H1 (cell line): ENCODE results near the gene MECP2. TPM values are rescaled to one million over a fixed set of nuclear protein-coding genes. Genes with fewer than 3 reads are reported as not detected.

ENCODE experiments used
- CTCF ChIA-PET: fragments of 300-600 bp; sonication (Branson Sonifier 250); formaldehyde crosslinking; loops from one replicate; lab custom pipeline; 2021; ENCODE audit not compliant: partially characterized antibody; lab: Charles Lee
- POLR2A ChIA-PET: fragments of 300-600 bp; sonication (Branson Sonifier 250); formaldehyde crosslinking; loops from one replicate; lab custom pipeline; 2021; ENCODE audit warnings: inconsistent platforms; ENCODE audit not compliant: partially characterized antibody; lab: Charles Lee
- DNase-seq, 2 experiments: peaks; one replicate each; pipeline versions ENCODE4 v3.0.0 to v3.0.0-alpha.2; 2010 to 2022; ENCODE audit warnings: low spot score in 2 of 2, low read depth in 1 of 2, mixed read lengths in 1 of 2
- FAIRE-seq: peaks from 2 replicates; lab custom pipeline; 2011; peaks lifted over from hg19 to GRCh38; lab: Jason Lieb, UNC
- H2AFZ ChIP-seq: 2 replicates; pipeline ENCODE4 v1.8.1; 2012; ENCODE audit warnings: low read length, inconsistent platforms
- H2AK5ac ChIP-seq: 2 replicates; pipeline ENCODE4 v1.6.1; 2013; ENCODE audit warnings: low read depth, low read length
- H2BK120ac ChIP-seq: replicated peaks from 2 replicates; pipeline ENCODE3; 2013; ENCODE audit warnings: low read depth, low read length, inconsistent platforms
- H2BK12ac ChIP-seq: 2 replicates; pipeline ENCODE4 v1.6.1; 2013; ENCODE audit warnings: low read depth, low read length
- H2BK15ac ChIP-seq: 2 replicates; pipeline ENCODE4 v1.6.1; 2013; ENCODE audit warnings: low read length
- H2BK20ac ChIP-seq: 2 replicates; pipeline ENCODE4 v1.6.1; 2013; ENCODE audit warnings: low read length
- H2BK5ac ChIP-seq: 2 replicates; pipeline ENCODE4 v1.6.1; 2013; ENCODE audit warnings: low read depth, low read length
- H3K14ac ChIP-seq: 2 replicates; pipeline ENCODE4 v1.6.1; 2013; ENCODE audit warnings: inconsistent platforms; ENCODE audit not compliant: insufficient read length
- H3K18ac ChIP-seq: 2 replicates; pipeline ENCODE4 v1.6.1; 2013; ENCODE audit warnings: low read length; ENCODE audit errors: extremely low read depth
- H3K23ac ChIP-seq: 2 replicates; pipeline ENCODE4 v1.6.1; 2013; ENCODE audit warnings: inconsistent platforms; ENCODE audit not compliant: insufficient read length
- H3K23me2 ChIP-seq: 2 replicates; pipeline ENCODE4 v1.6.1; 2013; ENCODE audit warnings: low read depth, low read length
- H3K27ac ChIP-seq: 2 replicates; pipeline ENCODE4 v1.6.1; 2011; ENCODE audit warnings: low read depth, low read length, inconsistent platforms
- H3K27me3 ChIP-seq, 4 experiments: replicated peaks in 1 of 4; 1 replicate in 1 of 4; 2 replicates in 3 of 4; pipeline versions ENCODE4 v1.6.1 to v1.8.1; 2011 to 2013; ENCODE audit warnings: low read length in 3 of 4, mild to moderate bottlenecking in 3 of 4, inconsistent platforms in 2 of 4, mixed read lengths in 2 of 4, moderate library complexity in 1 of 4; ENCODE audit not compliant: control insufficient read depth in 3 of 4, insufficient read depth in 3 of 4; ENCODE audit errors: extremely low read depth in 1 of 4
- H3K36me3 ChIP-seq, 4 experiments: 2 replicates each; pipeline versions ENCODE4 v1.6.1 to v1.8.1; 2011 to 2013; ENCODE audit warnings: mild to moderate bottlenecking in 4 of 4, low read length in 3 of 4, moderate library complexity in 2 of 4, control low read depth in 1 of 4, inconsistent platforms in 1 of 4; ENCODE audit not compliant: insufficient read depth in 4 of 4, control insufficient read depth in 2 of 4
- H3K4ac ChIP-seq: replicated peaks from 2 replicates; pipeline ENCODE3; 2013; ENCODE audit warnings: low read length, low read depth, mixed read lengths, inconsistent platforms; ENCODE audit not compliant: insufficient read length
- H3K4me1 ChIP-seq, 4 experiments: replicated peaks in 1 of 4; 1 replicate in 1 of 4; 2 replicates in 3 of 4; pipeline versions ENCODE4 v1.6.1 to v1.8.1; 2011 to 2013; ENCODE audit warnings: low read length in 3 of 4, inconsistent platforms in 2 of 4, mixed read lengths in 1 of 4; ENCODE audit not compliant: insufficient read depth in 4 of 4, control insufficient read depth in 3 of 4
- H3K4me2 ChIP-seq, 2 experiments: 2 replicates each; pipeline versions ENCODE4 v1.6.1 to v1.8.1; 2011 to 2013; ENCODE audit warnings: low read depth in 2 of 2, low read length in 2 of 2, control low read depth in 1 of 2, inconsistent platforms in 1 of 2, mild to moderate bottlenecking in 1 of 2; ENCODE audit not compliant: insufficient read depth in 1 of 2
- H3K4me3 ChIP-seq, 4 experiments: fragments of 200-600, 300-600 bp in 1 of 4; sonication (generic), shearing (Covaris generic), sonication (Bioruptor Twin) in 1 of 4; 2 replicates each; pipeline versions ENCODE4 v1.5.1 to v1.8.1; 2011 to 2016; ENCODE audit warnings: low read length in 4 of 4, low read depth in 3 of 4, control low read depth in 2 of 4, inconsistent platforms in 2 of 4, mild to moderate bottlenecking in 2 of 4, mixed read lengths in 1 of 4, moderate library complexity in 1 of 4; ENCODE audit not compliant: insufficient read depth in 2 of 4; ENCODE audit errors: extremely low read depth in 1 of 4
- H3K56ac ChIP-seq: replicated peaks from 2 replicates; pipeline ENCODE3; 2013; ENCODE audit warnings: low read depth, mild to moderate bottlenecking, mixed read lengths, low read length, inconsistent platforms; ENCODE audit not compliant: insufficient read length
- H3K79me1 ChIP-seq: 2 replicates; pipeline ENCODE4 v1.6.1; 2013; ENCODE audit warnings: low read depth, low read length, control low read depth
- H3K79me2 ChIP-seq, 2 experiments: 2 replicates each; pipeline versions ENCODE4 v1.6.1 to v1.8.1; 2012 to 2013; ENCODE audit warnings: low read length in 2 of 2, mild to moderate bottlenecking in 2 of 2, inconsistent platforms in 1 of 2; ENCODE audit not compliant: insufficient read depth in 2 of 2, control insufficient read depth in 1 of 2
- H3K9ac ChIP-seq, 4 experiments: replicated peaks in 1 of 4; 1 replicate in 1 of 4; 2 replicates in 3 of 4; pipeline versions ENCODE4 v1.6.1 to v1.8.1; 2011 to 2013; ENCODE audit warnings: low read depth in 3 of 4, low read length in 3 of 4, control low read depth in 2 of 4, mild to moderate bottlenecking in 2 of 4, moderate library complexity in 2 of 4, inconsistent platforms in 1 of 4; ENCODE audit errors: extremely low read depth in 1 of 4
- H3K9me3 ChIP-seq, 2 experiments: 2 replicates each; pipeline versions ENCODE4 v1.6.1 to v1.8.1; 2012 to 2013; ENCODE audit warnings: mild to moderate bottlenecking in 2 of 2, moderate library complexity in 2 of 2, control low read depth in 1 of 2, inconsistent platforms in 1 of 2, low read depth in 1 of 2, low read length in 1 of 2, mixed read lengths in 1 of 2; ENCODE audit not compliant: insufficient read depth in 2 of 2
- H4K20me1 ChIP-seq, 2 experiments: replicated peaks in 1 of 2; 2 replicates each; pipeline versions ENCODE3 to v1.8.1; 2011 to 2013; ENCODE audit warnings: inconsistent platforms in 2 of 2, low read length in 2 of 2, mild to moderate bottlenecking in 1 of 2; ENCODE audit not compliant: insufficient read depth in 2 of 2, control insufficient read depth in 1 of 2
- H4K5ac ChIP-seq: 2 replicates; pipeline ENCODE4 v1.6.1; 2013; ENCODE audit warnings: low read length, low read depth, mixed read lengths, inconsistent platforms; ENCODE audit not compliant: insufficient read length
- H4K8ac ChIP-seq: 2 replicates; pipeline ENCODE4 v1.8.0; 2013; ENCODE audit warnings: mild to moderate bottlenecking, moderate library complexity, low read length, inconsistent platforms; ENCODE audit not compliant: insufficient read depth; ENCODE audit errors: extremely low read depth
- H4K91ac ChIP-seq: replicated peaks from 2 replicates; pipeline ENCODE3; 2013; ENCODE audit warnings: low read length, mixed read lengths, inconsistent platforms; ENCODE audit not compliant: insufficient read length
- BCL11A ChIP-seq, 2 experiments: IDR thresholded peaks; one replicate each; pipeline ENCODE4 v1.6.1; 2011; ENCODE audit warnings: low read depth in 2 of 2, low read length in 2 of 2, mild to moderate bottlenecking in 2 of 2
- CEBPB ChIP-seq: IDR thresholded peaks from 2 replicates; pipeline ENCODE4 v1.6.1; 2012; ENCODE audit warnings: low read depth, low read length
- FOSL1 ChIP-seq: IDR thresholded peaks from 2 replicates; pipeline ENCODE4 v1.6.1; 2011; ENCODE audit warnings: mild to moderate bottlenecking, low read depth, low read length, moderate library complexity; ENCODE audit not compliant: insufficient read depth
- GTF2F1 ChIP-seq: IDR thresholded peaks from 2 replicates; pipeline ENCODE4 v1.6.1; 2012; ENCODE audit warnings: low read depth, low read length, improper control_type of control experiment, borderline replicate concordance
- JUN ChIP-seq: IDR thresholded peaks from 2 replicates; pipeline ENCODE4 v1.6.1; 2011; ENCODE audit warnings: low read depth, mild to moderate bottlenecking, improper control_type of control experiment, low read length
- KDM4A ChIP-seq: IDR thresholded peaks from one replicate; pipeline ENCODE4 v1.7.1; 2012; ENCODE audit warnings: low read depth, mild to moderate bottlenecking, moderate library complexity, low read length, inconsistent platforms; ENCODE audit not compliant: severe bottlenecking
- PHF8 ChIP-seq: fragments of 200-600 bp; sonication (generic); conservative IDR thresholded peaks from 2 replicates; pipeline ENCODE4 v1.7.1; 2012; ENCODE audit warnings: low read depth, mild to moderate bottlenecking, inconsistent platforms, low read length, moderate library complexity
- SIN3A ChIP-seq, 2 experiments: IDR thresholded peaks in 1 of 2; conservative IDR thresholded peaks in 1 of 2; 2 replicates each; pipeline ENCODE4 v1.6.1; 2011 to 2012; ENCODE audit warnings: low read length in 2 of 2, improper control_type of control experiment in 1 of 2, low read depth in 1 of 2, mild to moderate bottlenecking in 1 of 2
- TBP ChIP-seq: IDR thresholded peaks from 2 replicates; pipeline ENCODE4 v1.6.1; 2011; ENCODE audit warnings: low read depth, low read length, improper control_type of control experiment
- WGBS, 2 experiments: shearing (Covaris generic) in 1 of 2; methylation state at CpG; one replicate each; pipeline versions ENCODE4 v1.1.6 to v1.1.7; 2013 to 2015; ENCODE audit warnings: low lambda C conversion rate in 2 of 2, mixed read lengths in 2 of 2, inconsistent platforms in 1 of 2, low coverage in 1 of 2, missing lambda C conversion rate in 1 of 2; ENCODE audit not compliant: insufficient replicate concordance in 2 of 2, insufficient coverage in 1 of 2, insufficient read length in 1 of 2; ENCODE audit errors: extremely low coverage in 1 of 2, missing lambda C conversion rate in 1 of 2; 5-methylcytosine and 5-hydroxymethylcytosine counted together
- polyA plus RNA-seq, 7 experiments: library from polyadenylated mRNA; depleted of rRNA in 3 of 7; stranded (reverse) in 5 of 7; unstranded in 2 of 7; fragments of >200 nt in 5 of 7; fragments of 200-250 nt in 2 of 7; gene quantifications; 1 replicate in 5 of 7; 2 replicates in 1 of 7; 4 replicates in 1 of 7; pipeline versions ENCODE4 v1.2.1 to v1.2.3, GENCODE V29; 2011 to 2013; ENCODE audit warnings: missing spikeins in 2 of 7, mixed read lengths in 2 of 7
- total RNA-seq: library from RNA; stranded (reverse); fragmentation: NEBNext Ultra II Directional; extraction: Animal tissue kit (Norgen Biotek cat#: 25700); gene quantifications from 2 replicates; pipeline ENCODE4 v1.2.1, GENCODE V29; 2021
- TF ChIP-seq, protein P1 (sequence below): IDR thresholded peaks from 2 replicates; pipeline ENCODE4 v1.6.1; 2012; ENCODE audit warnings: inconsistent platforms
- TF ChIP-seq, protein P2 (sequence below), 3 experiments: IDR thresholded peaks; 1 replicate in 2 of 3; 2 replicates in 1 of 3; pipeline versions ENCODE4 v1.5.1 to v1.6.1; 2011; ENCODE audit warnings: low read length in 3 of 3, mild to moderate bottlenecking in 3 of 3, inconsistent platforms in 2 of 3, low read depth in 1 of 3, moderate library complexity in 1 of 3; ENCODE audit not compliant: insufficient read depth in 1 of 3; ENCODE audit errors: control extremely low read depth in 1 of 3

MECP2 gene
- total and polyA plus RNA-seq, 2 of the 8 experiments (the other 6 are each of a cell fraction or from before 2014, with no cell fraction given) = 5.0 to 32.4 TPM

DNA sequence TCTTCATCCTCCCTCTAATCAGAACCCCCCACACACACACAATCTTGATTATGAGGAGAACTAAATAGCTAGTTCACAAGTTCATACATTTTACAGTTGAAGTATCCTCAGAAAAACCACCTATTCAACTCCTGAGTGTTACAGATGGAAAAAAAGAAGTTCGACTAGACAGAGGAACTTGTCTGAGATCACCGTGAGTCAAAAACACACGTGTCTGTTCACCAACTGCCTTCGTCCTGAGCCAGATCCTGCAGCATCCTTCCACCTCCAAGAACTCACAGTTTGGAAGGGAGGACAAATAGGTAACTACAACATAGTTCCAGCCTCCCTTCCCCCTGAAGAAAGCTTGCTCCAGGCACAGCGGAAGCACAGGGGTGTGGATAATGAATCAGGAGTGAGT, 58.9 kb downstream of the MECP2 start:
- H2AFZ ChIP-seq = no peak overlapping the region
- no peaks in the 10 kb centered on the region for H3K9me3 ChIP-seq
- no peak overlapping the region for H3K14ac ChIP-seq
- H3K4me1 ChIP-seq = peaks cover 2 to 21% (median 14%) of the 10 kb centered on the region in 4 experiments
- no peak overlapping the region for H3K4ac ChIP-seq
- FAIRE-seq (no peak), DNase-seq (no peak)
- H2BK120ac ChIP-seq = no peak overlapping the region
- H3K9ac ChIP-seq = no peak overlapping the region
- H3K56ac ChIP-seq = no peak overlapping the region
- peaks cover 0 to 45% of the 10 kb centered on the region in 2 experiments; a peak in 3 of 4 replicates for H3K79me2 ChIP-seq
- H3K18ac ChIP-seq = no peak overlapping the region; the same call in 1 of the 2 replicates
- ChIA-PET POLR2A (no interaction called here), CTCF (interaction anchor here (0.6 kb wide), 1 partner anchor 18 kb away, joined by 3 read pairs; no protein-coding TSS in a partner anchor)
- no peak overlapping the region for H2BK5ac ChIP-seq
- H4K91ac ChIP-seq = no peak overlapping the region
- peaks cover 0 to 5% of the 10 kb centered on the region in 2 experiments for H4K20me1 ChIP-seq
- no peak overlapping the region for H2BK15ac ChIP-seq
- no peak overlapping the region for H3K27ac ChIP-seq
- no peaks in the 10 kb centered on the region for H3K23me2 ChIP-seq
- no peak overlapping the region for H3K4me2 ChIP-seq
- H3K79me1 ChIP-seq = no peaks in the 10 kb centered on the region
- no peak overlapping the region for H4K5ac ChIP-seq
- no peak overlapping the region for H4K8ac ChIP-seq
- no peaks in the 10 kb centered on the region for H3K27me3 ChIP-seq
- 90% methylated on average over 5 of the region's 5 CpGs; no CpG with 5 or more reads in 1 of the 2 experiments for WGBS, 2 experiments
- 0 out of 2 replicates have a peak overlapping the region, but pooled peaks have one; percentile 23 for H2BK12ac ChIP-seq
- H3K36me3 ChIP-seq = no peaks in the 10 kb centered on the region
- no peak overlapping the region for H2BK20ac ChIP-seq
- no peak overlapping the region for H2AK5ac ChIP-seq
- no peak overlapping the region for H3K4me3 ChIP-seq
- no peak overlapping the region for H3K23ac ChIP-seq
- TF ChIP-seq GTF2F1 = no peak
- no peak for TF ChIP-seq JUN
- TF ChIP-seq, protein P1, sequence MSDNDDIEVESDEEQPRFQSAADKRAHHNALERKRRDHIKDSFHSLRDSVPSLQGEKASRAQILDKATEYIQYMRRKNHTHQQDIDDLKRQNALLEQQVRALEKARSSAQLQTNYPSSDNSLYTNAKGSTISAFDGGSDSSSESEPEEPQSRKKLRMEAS = no peak
- no peak for TF ChIP-seq PHF8
- no peak for TF ChIP-seq SIN3A (conservative IDR thresholded peaks at IDR 0.05 in 1 of 2, IDR thresholded peaks at IDR 0.05 in 1 of 2; ENCODE audit: low read depth in 1 of 2, low read length in 2 of 2)
- TF ChIP-seq TBP = no peak
- TF ChIP-seq, protein P2, sequence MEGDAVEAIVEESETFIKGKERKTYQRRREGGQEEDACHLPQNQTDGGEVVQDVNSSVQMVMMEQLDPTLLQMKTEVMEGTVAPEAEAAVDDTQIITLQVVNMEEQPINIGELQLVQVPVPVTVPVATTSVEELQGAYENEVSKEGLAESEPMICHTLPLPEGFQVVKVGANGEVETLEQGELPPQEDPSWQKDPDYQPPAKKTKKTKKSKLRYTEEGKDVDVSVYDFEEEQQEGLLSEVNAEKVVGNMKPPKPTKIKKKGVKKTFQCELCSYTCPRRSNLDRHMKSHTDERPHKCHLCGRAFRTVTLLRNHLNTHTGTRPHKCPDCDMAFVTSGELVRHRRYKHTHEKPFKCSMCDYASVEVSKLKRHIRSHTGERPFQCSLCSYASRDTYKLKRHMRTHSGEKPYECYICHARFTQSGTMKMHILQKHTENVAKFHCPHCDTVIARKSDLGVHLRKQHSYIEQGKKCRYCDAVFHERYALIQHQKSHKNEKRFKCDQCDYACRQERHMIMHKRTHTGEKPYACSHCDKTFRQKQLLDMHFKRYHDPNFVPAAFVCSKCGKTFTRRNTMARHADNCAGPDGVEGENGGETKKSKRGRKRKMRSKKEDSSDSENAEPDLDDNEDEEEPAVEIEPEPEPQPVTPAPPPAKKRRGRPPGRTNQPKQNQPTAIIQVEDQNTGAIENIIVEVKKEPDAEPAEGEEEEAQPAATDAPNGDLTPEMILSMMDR (IDR thresholded peaks at IDR 0.05; ENCODE audit: control extremely low read depth in 1 of 3, insufficient read depth in 1 of 3, low read depth in 1 of 3, low read length in 3 of 3) = no peak
- TF ChIP-seq CEBPB = no peak
- no peak for TF ChIP-seq FOSL1
- TF ChIP-seq KDM4A = no peak
- TF ChIP-seq BCL11A (IDR thresholded peaks at IDR 0.05; ENCODE audit: low read depth in 2 of 2, low read length in 2 of 2) = no peak
